TTC549 (cell line): ENCODE data around the gene CALHM4.
A peak's percentile ranks its signal among the peaks of the same experiment; 100 is the strongest.

Source experiments
- FAIRE-seq: peaks from 2 replicates; lab custom pipeline; 2012; peaks lifted over from hg19 to GRCh38; lab: Jason Lieb, UNC

Gene CALHM4

GRCh38 chr6:116553451-116553850, at the start of gene CALHM4:
Gene CALHM4, plus strand, starts transcription at chr6:116553751. Its CDS starts 43 bp downstream, at chr6:116553794.
- FAIRE-seq, result no peak

- FAIRE-seq, result no peak
These were observed 46.2 kb upstream of the CALHM4 start for GRCh38 chr6:116507324-116507723.

- FAIRE-seq, result no peak
These were observed 45.0 kb upstream of the CALHM4 start for GRCh38 chr6:116508527-116508926.

GRCh38 chr6:116511424-116512110, 42.0 kb upstream of the CALHM4 start, which contains the start of gene CALHM5:
Gene CALHM5, plus strand, starts transcription at chr6:116511639. Its CDS starts 58 bp downstream, at chr6:116511697.
- FAIRE-seq, result peak; percentile 96

- no peak for FAIRE-seq
These were observed 41.4 kb upstream of the CALHM4 start for GRCh38 chr6:116512111-116512559.

GRCh38 chr6:116512734-116513133, 40.8 kb upstream of the CALHM4 start:
- FAIRE-seq, result no peak

GRCh38 chr6:116513224-116513875, 40.2 kb upstream of the CALHM4 start:
- no peak for FAIRE-seq

GRCh38 chr6:116514111-116514510, 39.4 kb upstream of the CALHM4 start:
- no peak for FAIRE-seq

GRCh38 chr6:116515141-116515540, 38.4 kb upstream of the CALHM4 start:
- no peak for FAIRE-seq

GRCh38 chr6:116518621-116519368, 34.8 kb upstream of the CALHM4 start:
- FAIRE-seq, result no peak

- FAIRE-seq, result no peak
These were observed 30.7 kb upstream of the CALHM4 start for GRCh38 chr6:116522896-116523295.

GRCh38 chr6:116524236-116524635, 29.3 kb upstream of the CALHM4 start:
- no peak for FAIRE-seq

- no peak for FAIRE-seq
These were observed 25.4 kb upstream of the CALHM4 start for GRCh38 chr6:116528133-116528532.

- FAIRE-seq, result no peak
These were observed 24.8 kb upstream of the CALHM4 start for GRCh38 chr6:116528780-116529179.

GRCh38 chr6:116529466-116530290, 23.9 kb upstream of the CALHM4 start:
- FAIRE-seq, result no peak

GRCh38 chr6:116530436-116530835, 23.1 kb upstream of the CALHM4 start:
- FAIRE-seq, result no peak

- FAIRE-seq, result peak; percentile 88
These were observed 21.6 kb upstream of the CALHM4 start for GRCh38 chr6:116531675-116532570.

GRCh38 chr6:116533233-116533957, 20.2 kb upstream of the CALHM4 start:
- no peak for FAIRE-seq

GRCh38 chr6:116535109-116535508, 18.4 kb upstream of the CALHM4 start:
- FAIRE-seq, result no peak

GRCh38 chr6:116536216-116536621, 17.3 kb upstream of the CALHM4 start:
- peak; percentile 94 for FAIRE-seq
